T-helper 22 cell (primary cell): Measurements from ENCODE around the gene CEACAM21.

Experiments used
- DNase-seq: peaks from one replicate; pipeline ENCODE4 v3.0.0-alpha.2; 2020; ENCODE audit warnings: low read depth

Gene CEACAM21

DNA sequence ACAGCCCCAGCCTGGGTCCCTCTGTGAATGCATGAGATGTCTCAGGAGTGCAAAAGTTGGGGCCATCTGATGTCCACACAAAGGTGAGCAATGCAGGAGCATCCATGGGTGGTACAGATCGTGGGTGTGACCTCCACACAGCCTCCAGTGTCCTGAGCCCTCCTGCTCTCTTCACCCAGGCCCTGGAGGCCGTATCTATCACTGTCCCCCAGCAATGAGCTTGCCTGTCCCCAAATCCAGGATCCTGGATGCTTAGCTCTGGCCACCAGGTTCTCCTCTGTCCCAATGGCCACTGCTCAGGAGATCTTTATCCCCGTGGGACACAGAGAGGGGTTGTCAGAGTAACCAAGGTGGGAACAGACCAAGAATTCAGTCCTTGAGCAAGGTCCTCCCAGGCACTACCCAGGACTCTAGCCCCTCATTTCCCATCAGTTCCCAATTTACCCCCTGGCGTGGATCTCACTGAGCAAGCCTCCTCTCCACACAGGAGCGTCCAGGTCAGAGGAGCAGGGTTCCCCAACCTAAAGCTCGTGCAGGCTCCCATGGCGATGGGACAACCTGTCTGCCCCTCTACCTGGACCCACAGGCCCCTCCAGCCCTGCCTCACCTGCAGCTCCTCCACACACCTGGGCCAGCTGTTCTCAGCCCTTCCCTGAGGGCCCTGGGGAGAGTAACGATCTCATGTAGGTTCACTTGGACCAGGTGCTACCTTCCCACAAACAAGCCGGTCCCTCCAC, 11.3 kb downstream of the CEACAM21 start:
- no peak for DNase-seq

GRCh38 chr19:41587838-41588210, 11.9 kb downstream of the CEACAM21 start:
- no peak for DNase-seq

DNA sequence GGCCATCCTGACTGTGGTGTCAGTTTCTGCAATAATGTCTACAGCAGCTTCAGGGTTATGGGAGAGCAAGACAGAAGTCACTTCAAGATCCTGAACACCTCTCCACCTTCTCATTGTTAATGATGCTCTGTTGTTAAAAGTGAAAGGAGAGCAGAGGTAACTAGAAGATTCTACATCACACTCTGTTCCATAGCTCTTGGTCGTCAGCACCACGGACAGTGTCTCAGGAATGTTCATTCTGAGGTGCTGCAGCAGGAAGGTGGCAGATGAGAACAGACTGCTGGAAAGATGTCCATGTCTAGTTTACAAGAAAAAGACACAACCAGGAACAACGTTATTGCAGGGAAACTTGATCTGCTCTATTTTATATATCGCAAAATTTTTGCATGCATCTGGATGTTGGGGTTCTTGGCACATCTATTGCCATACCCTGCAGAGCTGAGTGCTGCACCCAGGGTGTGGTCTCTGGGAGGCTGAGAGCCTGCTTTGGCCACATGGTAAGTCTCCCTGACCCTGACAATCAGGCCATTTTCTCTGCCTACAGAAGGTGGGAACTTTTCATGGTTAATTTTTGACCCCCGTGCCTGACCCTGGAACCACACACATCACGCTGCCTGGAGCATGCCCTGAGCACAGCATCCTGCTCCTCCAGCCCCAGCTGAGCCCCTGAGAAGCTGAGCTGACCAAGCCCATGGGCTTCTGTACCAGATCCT, 12.7 kb downstream of the CEACAM21 start:
- no peak for DNase-seq

GRCh38 chr19:41589371-41589770, 13.4 kb downstream of the CEACAM21 start:
- no peak for DNase-seq

- DNase-seq: no peak
These were observed 15.0 kb downstream of the CEACAM21 start for GRCh38 chr19:41590936-41591335.

DNA sequence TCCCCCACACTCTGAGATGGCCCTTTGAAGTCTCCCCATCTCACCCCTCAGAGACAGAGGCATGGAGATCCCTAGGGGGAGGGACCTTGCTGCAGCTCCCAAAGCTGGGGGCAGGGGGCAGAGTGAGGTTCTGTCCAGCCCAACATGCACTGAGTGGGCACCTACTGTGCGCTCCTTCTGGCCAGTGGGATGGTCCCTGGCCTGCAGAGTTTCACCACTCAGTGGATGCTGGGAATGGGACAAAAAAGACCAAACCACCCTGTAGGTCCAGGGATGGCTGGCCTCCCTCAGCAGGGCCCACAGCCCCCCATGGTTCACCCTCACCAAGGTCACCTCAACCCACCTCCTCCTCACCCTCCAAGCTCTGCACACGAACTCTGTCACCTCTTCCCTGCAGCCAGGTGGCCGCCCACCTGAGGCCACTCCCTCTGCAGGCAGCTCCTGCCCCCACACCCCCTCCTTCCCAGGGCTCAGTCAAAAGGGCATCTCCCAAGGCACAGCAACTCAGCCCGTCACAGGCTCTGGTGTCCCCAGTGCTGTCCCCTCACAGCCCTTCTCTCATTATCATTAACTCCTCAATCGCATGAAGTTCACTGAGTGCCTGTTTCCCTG, 16.1 kb downstream of the CEACAM21 start:
- no peak for DNase-seq

- DNase-seq: peak; percentile 32
These were observed 19.4 kb downstream of the CEACAM21 start for GRCh38 chr19:41595258-41595889.

GRCh38 chr19:41595890-41596280, 19.9 kb downstream of the CEACAM21 start:
- DNase-seq: no peak

DNA sequence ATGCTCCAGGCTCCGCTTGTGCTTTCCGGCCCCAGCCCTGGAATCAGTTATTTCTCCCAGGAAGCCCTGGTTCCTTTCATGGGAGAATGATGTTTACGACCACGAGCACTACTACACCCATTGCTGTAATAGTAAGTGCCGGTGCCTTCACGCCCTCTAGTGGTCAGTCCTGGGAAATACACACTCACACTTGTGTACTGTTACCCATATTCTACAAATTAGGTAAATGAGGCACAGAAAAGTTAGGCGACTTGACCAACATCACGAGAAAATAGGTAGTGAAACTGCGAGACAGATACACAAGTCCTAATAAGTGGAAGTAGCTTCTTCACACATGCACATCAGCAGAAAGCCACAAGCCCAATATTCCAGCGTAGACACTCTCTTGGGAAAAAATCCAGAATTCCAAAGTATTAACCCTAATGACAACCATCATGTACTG, 21.7 kb downstream of the CEACAM21 start:
- peak; percentile 48 for DNase-seq

DNA sequence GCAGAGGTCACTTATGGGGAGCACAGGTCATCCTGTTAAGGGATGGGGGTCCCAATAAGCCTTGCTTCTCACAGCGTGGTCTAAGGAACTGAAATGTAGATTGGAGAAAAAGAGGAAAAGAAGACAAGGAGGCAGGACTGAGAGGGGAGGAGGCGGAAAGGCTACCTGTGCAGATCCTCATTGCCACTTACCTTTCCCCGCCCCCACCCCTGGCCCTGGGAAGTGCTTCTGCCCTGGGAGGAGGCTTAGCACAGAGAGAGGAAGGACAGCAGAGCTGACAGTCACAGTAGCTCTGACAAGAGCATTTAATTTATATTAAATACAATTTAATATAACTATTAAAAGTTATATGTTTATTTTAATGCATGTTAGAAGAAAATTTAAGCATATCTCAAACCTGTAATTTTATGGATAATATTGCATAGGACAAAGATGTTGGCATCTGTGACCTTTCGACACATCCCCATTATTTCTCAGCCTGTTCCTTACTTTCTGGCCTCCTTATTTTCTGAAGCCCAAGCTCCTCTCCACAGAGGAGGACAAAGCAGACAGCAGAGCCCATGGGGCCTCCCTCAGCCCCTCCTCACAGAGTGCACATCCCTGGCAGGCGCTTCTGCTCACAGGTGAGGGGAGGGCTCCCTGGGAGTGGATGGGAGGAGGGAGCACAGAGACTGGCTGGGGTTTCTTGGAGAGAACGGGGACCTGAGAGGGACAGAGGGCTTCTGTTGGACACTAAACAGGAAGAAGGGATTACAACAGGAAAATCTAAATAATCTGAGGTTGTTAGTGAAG, 23.4 kb downstream of the CEACAM21 start:
- DNase-seq: no peak

DNA sequence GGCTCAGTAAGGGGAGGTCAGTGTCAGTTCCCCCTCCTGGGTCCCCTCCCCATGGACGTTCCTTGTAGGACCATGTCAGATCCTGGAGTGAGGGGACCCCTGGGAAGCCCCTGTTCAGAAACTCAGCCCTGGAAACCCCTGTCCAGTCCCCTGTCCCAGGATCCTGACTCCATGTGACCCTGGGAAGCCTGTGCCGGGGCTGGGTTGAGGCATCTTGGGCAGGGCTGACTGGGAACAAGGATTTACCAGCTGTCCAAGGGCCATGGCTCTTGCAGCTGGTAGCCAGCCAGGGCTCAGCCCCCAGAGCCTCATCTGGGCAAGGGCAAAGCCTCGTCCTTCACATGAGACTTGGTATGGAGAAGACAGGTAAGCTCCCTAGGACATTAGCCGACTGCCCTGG, 25.8 kb downstream of the CEACAM21 start:
- DNase-seq: no peak

- DNase-seq: no peak
These were observed 28.9 kb downstream of the CEACAM21 start for GRCh38 chr19:41604831-41605230.

- DNase-seq: no peak
These were observed 30.4 kb downstream of the CEACAM21 start for GRCh38 chr19:41606215-41606837.

DNA sequence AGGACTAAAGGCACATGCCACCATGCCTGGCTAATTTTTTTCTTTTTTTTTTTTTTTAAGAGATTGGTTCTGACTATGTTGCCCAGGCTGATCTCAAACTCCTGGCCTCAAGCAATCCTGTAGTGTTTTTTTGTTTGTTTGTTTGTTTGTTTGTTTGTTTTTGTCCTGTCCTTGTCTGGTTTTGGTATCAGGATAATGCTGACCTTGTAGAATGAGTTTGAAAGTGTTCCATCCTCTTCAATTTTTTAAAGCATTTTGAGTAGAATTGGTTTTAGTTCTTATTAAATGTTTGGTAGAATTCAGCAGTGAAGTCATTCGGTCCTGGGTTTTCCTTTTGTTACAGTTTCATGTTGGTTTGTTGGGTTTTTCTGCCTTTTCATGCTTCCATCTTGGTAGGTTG, 31.7 kb downstream of the CEACAM21 start:
- DNase-seq: no peak

DNA sequence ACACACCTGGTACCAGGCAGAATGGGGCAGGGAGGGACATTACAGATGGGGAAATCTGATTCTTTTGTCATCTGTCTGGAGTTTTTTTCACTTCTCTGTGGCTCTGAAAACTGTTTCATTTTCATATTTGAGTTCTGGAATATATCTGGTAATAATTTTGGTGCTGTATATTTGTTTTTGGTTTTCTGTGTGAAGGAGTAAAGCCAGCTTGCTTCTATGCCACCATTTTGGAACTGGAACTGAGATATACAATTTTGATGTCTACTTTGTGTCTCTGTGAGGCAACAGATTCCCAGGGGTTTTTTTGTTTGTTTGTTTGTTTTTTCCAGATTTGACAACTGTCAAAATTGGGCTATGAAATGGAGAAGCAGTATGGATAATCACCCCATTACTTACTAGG, 34.8 kb downstream of the CEACAM21 start:
- DNase-seq: no peak

DNA sequence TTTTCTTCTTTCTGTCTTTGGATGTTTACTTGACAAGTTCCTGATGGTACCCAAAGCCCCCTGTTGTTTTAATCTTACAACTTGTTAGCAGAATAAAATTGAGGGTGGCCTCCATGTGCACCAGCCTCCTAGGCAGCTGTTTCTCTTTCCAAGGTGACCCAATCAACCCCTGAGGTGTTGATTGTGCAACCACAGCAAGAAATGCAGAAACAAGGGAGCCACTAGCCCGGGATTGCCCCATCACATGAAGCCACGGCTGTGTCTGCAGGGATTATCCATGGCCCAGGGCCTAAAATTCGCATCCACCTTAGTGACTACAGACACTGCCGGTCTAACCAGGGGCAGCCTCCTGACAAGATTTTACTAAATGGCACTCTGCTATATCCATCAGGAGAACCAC, 36.5 kb downstream of the CEACAM21 start:
- DNase-seq: no peak

- no peak for DNase-seq
These were observed 39.2 kb downstream of the CEACAM21 start for GRCh38 chr19:41615207-41615606.

- DNase-seq: no peak
These were observed 41.0 kb downstream of the CEACAM21 start for GRCh38 chr19:41616792-41617621.

DNA sequence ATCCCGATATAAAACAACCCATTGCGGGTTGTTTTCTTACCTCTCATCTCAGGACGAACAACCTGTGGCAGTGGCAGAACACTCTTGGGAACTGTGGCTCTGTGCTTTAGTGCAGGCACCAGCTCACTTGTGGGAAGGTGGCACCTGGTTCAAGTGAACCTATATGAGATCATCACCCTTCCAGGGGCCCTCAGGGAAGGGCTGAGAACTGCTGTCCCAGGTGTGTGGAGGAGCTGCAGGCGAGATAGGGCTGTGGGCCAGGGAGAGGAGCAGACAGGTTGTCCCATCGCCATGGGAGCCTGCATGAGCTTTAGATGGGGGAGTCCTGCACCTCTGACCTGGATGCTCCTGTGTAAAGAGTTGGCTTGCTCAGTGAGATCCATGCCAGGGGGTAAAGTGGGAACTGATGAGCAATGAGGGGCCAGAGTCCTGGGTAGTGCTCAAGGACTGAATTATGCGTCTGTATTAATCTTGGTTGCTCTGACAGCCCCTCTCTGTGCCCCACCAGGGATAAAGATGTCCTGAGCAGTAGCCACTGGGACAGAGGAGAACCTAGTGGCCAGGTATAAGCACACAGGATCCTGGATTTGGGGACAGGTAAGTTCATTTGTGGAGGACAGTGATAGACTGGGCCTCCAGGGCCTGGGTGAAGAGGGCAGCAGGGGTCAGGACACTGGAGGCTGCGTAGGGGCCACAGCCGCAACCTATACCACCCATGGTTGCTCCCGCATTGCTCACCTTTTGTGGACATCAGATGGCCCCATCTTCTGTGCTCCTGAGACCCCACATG, 42.2 kb downstream of the CEACAM21 start:
- no peak for DNase-seq
